Ovary (tissue), 9 donors: ENCODE data around the gene PHC2. TPM values are rescaled to one million over a fixed set of nuclear protein-coding genes. Genes with fewer than 3 reads are reported as not detected.

Source experiments
- DNase-seq, 5 donors: peaks; one replicate each; pipeline ENCODE4 v3.0.0-alpha.2; 2019 to 2020
- H3K27ac ChIP-seq, 2 donors: fragments of 200-600 bp; one replicate each; pipeline versions ENCODE4 v1.5.1 to v1.8.0; 2019 to 2022
- H3K27me3 ChIP-seq: fragments of 200-600 bp; one replicate; pipeline ENCODE4 v1.8.0; 2022
- H3K36me3 ChIP-seq: fragments of 200-600 bp; sonication (generic); one replicate; pipeline ENCODE4 v1.5.1; 2019
- H3K4me1 ChIP-seq: one replicate; pipeline ENCODE4 v1.8.1; 2013; ENCODE audit warnings: mild to moderate bottlenecking, moderate library complexity; ENCODE audit not compliant: insufficient read depth
- H3K4me3 ChIP-seq: fragments of 200-600 bp; sonication (generic); one replicate; pipeline ENCODE4 v1.5.1; 2017
- H3K9me3 ChIP-seq, 2 donors: fragments of 200-600 bp in 1 of 2; sonication (generic) in 1 of 2; one replicate each; pipeline versions ENCODE4 v1.5.1 to v1.8.1; 2013 to 2019; ENCODE audit warnings: mild to moderate bottlenecking in 1 of 2, moderate library complexity in 1 of 2
- EP300 ChIP-seq: sonication (generic); formaldehyde crosslinking; IDR thresholded peaks from one replicate; pipeline ENCODE4 v1.6.1; 2017; ENCODE audit warnings: antibody characterized with exemption
- POLR2A ChIP-seq: fragments of 450-650 bp; IDR thresholded peaks from one replicate; pipeline ENCODE4 v1.6.1; 2017; ENCODE audit warnings: antibody characterized with exemption, mild to moderate bottlenecking, moderate library complexity
- WGBS, 3 donors: extraction: QIAGEN DNeasy Blood & Tissue Kit in 1 of 3; methylation state at CpG; one replicate each; pipeline versions ENCODE4 v1.1.5 to v1.1.7; 2013 to 2017; 5-methylcytosine and 5-hydroxymethylcytosine counted together
- intact Hi-C, 4 donors: fragments of 100-400 bp; cut with DNase I; formaldehyde crosslinking; loops; one replicate each; pipeline versions ENCODE4 v1.11.0 to v1.15.1; 2022 to 2023
- polyA plus RNA-seq, 2 donors: library from polyadenylated mRNA; stranded (reverse); fragments of 200-250 nt in 1 of 2; fragments of 350-450 nt in 1 of 2; fragmentation: Illumina TruSeq in 1 of 2; extraction: RNeasy Lipid Tissue Mini Kit (QIAGEN cat#74804) in 1 of 2; gene quantifications; one replicate each; pipeline ENCODE4 v1.2.3, GENCODE V29; 2013 to 2014
- total RNA-seq, 7 donors: library from RNA; depleted of rRNA in 2 of 7; stranded (reverse); fragments of >200 nt in 2 of 7; fragmentation: NEBNext Ultra II Directional in 3 of 7; extraction: Animal tissue kit (Norgen Biotek cat#: 25700) in 3 of 7; gene quantifications; one replicate each; pipeline versions ENCODE4 v1.1.0 to v1.2.4, GENCODE V29; 2016 to 2023
- TF ChIP-seq, protein P1 (sequence below), 3 donors: fragments of 450-650 bp in 2 of 3; fragments of 200-600 bp in 1 of 3; IDR thresholded peaks; one replicate each; pipeline versions ENCODE4 v1.5.1 to v1.8.0; 2016 to 2022; ENCODE audit warnings: antibody characterized with exemption in 3 of 3, mild to moderate bottlenecking in 1 of 3
- donor health status: DM: no; HTN: no; CAD: no; lungs with moderate emphysema.
- donor health status: DM: no; HTN: no; CAD: no.
- donor health status: Bipolar disorder and iron deficiency.
- donor health status: DM: yes; HTN: yes; CAD: no.
- donor health status: DM: no; HTN: no; CAD: no.
- donor health status: DM: yes; HTN: yes; CAD: no.

The PHC2 gene
- total and polyA plus RNA-seq, 9 donors, result 52.3 to 101 (median 85.5) TPM

DNA sequence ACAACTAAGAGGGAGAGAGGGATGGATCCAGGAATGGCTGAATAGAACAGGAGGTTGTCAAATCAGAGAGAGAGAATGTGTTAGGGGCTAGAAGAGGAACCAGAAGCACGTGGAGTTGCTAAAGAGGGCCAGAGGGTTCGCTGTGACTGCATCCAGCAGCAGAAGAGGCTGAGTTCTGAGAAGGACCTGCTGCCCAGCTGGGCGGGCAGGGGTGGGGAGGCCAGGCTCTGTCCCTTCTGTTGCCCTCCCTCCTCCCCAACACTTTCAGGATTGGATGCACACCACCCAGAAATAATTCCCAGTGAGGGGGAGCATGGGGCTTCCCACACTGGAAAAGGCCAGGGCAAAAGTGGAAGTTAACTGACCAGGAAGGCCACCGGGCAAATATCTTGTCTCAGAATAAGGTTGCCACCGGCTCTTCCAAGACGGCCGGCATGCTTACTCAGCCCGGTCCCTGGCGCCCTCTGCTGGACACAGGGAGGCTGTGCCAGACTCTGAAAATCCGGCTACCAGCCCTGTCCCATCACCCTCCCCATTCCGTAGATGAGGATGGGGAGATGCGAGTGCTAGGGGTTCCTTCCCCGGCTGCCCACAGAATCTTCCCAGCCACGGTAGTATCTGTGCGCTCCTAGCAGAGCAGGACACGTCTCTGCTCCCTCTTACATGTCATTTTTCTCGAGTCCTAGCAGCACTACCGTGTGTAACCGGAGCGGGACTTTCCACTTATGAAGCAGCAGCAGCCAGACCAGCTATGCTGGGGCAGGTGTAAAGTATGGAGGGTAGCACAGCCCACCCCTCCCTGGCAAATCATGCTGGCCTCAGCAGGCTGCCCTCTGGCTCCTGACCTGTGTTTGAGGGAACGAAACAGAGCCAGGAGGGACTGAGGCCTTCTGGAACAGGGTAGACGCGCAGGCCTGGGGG, 63.1 kb downstream of the PHC2 start:
- intact Hi-C loops, result loop anchor here (2.0 to 5.0 kb wide), 5 partner anchors 70 to 100 kb away; no protein-coding TSS in a partner anchor
- no peaks in the 10 kb centered on the region for H3K9me3 ChIP-seq
- no peaks in the 10 kb centered on the region for H3K36me3 ChIP-seq
- peak; percentile 86 to 92 (median 91) for DNase-seq
- TF ChIP-seq EP300 (no peak), POLR2A (peak; percentile 33)
- TF ChIP-seq, protein P1, sequence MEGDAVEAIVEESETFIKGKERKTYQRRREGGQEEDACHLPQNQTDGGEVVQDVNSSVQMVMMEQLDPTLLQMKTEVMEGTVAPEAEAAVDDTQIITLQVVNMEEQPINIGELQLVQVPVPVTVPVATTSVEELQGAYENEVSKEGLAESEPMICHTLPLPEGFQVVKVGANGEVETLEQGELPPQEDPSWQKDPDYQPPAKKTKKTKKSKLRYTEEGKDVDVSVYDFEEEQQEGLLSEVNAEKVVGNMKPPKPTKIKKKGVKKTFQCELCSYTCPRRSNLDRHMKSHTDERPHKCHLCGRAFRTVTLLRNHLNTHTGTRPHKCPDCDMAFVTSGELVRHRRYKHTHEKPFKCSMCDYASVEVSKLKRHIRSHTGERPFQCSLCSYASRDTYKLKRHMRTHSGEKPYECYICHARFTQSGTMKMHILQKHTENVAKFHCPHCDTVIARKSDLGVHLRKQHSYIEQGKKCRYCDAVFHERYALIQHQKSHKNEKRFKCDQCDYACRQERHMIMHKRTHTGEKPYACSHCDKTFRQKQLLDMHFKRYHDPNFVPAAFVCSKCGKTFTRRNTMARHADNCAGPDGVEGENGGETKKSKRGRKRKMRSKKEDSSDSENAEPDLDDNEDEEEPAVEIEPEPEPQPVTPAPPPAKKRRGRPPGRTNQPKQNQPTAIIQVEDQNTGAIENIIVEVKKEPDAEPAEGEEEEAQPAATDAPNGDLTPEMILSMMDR (IDR thresholded peaks at IDR 0.05), result peak; percentile 91 to 95 (median 93)
- H3K27ac ChIP-seq, result no peak overlapping the region
- H3K4me1 ChIP-seq, result peaks cover 17% of the 10 kb centered on the region
- H3K4me3 ChIP-seq, result no peak overlapping the region
- 29 to 32% (median 29%) methylated on average over 20 to 23 of the region's 23 CpGs for WGBS, 3 donors
- no peaks in the 10 kb centered on the region for H3K27me3 ChIP-seq

DNA sequence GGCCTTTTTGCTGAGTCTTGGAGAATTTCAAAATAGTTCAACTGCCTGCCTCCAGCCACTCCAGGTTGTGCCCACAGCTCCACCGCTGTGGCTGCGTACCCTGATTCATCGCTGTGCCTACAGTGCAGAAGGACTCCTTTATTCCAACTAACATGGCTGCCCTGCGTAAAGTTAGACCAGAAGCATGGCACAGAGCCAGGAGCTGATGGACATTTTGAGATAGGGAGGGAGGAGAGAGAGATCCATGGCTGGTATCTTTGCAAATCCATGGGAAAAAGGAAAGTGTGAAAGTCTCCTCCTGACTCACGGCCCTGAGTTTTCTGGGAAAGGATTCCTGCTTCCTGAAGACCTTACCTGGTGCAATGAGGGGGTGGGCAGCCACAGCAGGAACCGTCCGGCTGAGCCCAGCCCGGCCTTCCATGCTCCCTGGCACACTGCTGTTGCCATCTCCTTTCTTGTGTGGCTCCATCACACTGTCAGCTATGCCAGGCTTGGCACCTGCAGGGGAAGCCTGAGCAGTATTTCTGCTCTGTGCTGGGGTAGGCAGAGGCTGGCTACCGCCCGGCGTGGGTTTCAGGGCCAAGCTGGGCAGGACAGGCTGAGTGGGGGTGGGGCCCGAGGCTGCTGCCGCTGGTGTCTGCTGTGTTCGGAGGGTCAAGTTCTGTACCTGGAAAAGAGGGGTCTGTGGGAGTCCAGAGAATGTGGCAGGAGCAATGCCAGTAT, 64.0 kb downstream of the PHC2 start:
- no peaks in the 10 kb centered on the region for H3K27me3 ChIP-seq
- no peaks in the 10 kb centered on the region for H3K36me3 ChIP-seq
- no peak overlapping the region for H3K4me3 ChIP-seq
- no peak for TF ChIP-seq POLR2A
- no peak for TF ChIP-seq EP300
- TF ChIP-seq, protein P1 (IDR thresholded peaks at IDR 0.05), result no peak
- 77 to 87% (median 83%) methylated on average over 14 of the region's 14 CpGs for WGBS, 3 donors
- H3K27ac ChIP-seq, result no peak overlapping the region
- peak in 1 of 5 donors; percentile 29 for DNase-seq
- intact Hi-C loops, result loop anchor here in 3 of 4 donors (2.0 to 5.0 kb wide), 4 partner anchors 70 to 100 kb away; no protein-coding TSS in a partner anchor
- H3K4me1 ChIP-seq, result peaks cover 17% of the 10 kb centered on the region
- no peaks in the 10 kb centered on the region for H3K9me3 ChIP-seq

DNA sequence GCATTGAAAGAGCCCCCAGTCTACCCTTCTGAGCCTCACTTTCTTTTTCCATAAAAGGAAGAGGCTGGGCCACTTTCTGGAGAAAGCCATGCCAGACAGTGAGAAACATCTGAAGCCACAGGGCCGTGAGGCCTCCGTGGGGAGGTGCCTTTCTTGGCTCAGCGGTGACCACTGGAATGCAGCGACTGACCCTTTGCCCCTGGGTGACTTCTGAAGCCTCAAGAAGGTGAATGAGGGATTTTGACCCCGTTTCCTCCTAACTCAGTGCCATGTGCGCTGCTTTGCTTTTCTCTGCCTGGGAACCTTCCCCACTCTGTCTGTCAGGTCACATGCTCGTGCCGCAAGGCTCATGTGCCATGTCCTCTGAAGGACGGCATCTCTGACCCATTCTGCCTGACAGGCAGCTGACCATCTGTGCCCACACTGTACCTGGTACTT, 65.3 kb downstream of the PHC2 start:
- TF ChIP-seq, protein P1 (IDR thresholded peaks at IDR 0.05), result no peak
- no peak for TF ChIP-seq POLR2A
- no peak for TF ChIP-seq EP300
- H3K27ac ChIP-seq, result peak overlapping the region; percentile 60 to 67
- intact Hi-C loops, result loop anchor here in 3 of 4 donors (5.0 kb wide), 3 partner anchors 68 to 102 kb away; no protein-coding TSS in a partner anchor
- no peaks in the 10 kb centered on the region for H3K36me3 ChIP-seq
- H3K9me3 ChIP-seq, result no peaks in the 10 kb centered on the region
- H3K4me1 ChIP-seq, result peaks cover 17% of the 10 kb centered on the region
- H3K4me3 ChIP-seq, result no peak overlapping the region
- DNase-seq, result peak in 4 of 5 donors; percentile 45 to 71 (median 56)
- no peaks in the 10 kb centered on the region for H3K27me3 ChIP-seq
- WGBS, 3 donors, result 19 to 25% (median 20%) methylated on average over 9 of the region's 9 CpGs

DNA sequence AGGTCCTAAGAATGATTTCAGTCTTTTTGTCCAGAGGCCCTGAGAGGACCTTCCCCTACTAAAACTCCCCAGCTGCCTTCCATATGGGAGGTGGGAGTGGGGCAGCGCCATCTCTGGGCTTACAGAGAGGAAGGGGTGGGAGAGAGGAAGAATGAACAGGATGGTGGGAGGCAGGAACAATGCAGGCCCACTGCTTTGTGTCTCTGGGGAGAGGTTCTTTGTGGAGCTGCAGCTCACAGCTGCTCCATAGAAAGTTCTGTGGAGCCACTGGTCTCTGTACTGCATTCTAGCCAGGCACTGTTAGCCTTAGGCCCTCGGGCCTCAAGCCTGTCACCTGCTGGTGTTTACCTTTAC, 66.4 kb downstream of the PHC2 start:
- no peaks in the 10 kb centered on the region for H3K36me3 ChIP-seq
- no peak overlapping the region for H3K4me3 ChIP-seq
- H3K9me3 ChIP-seq, result no peaks in the 10 kb centered on the region
- intact Hi-C loops, result no loop called here
- no peak for DNase-seq
- H3K27me3 ChIP-seq, result no peaks in the 10 kb centered on the region
- no peak for TF ChIP-seq POLR2A
- TF ChIP-seq, protein P1 (IDR thresholded peaks at IDR 0.05), result no peak
- TF ChIP-seq EP300, result no peak
- H3K4me1 ChIP-seq, result peaks cover 17% of the 10 kb centered on the region
- 15 to 16% (median 16%) methylated on average over 2 of the region's 2 CpGs for WGBS, 3 donors
- peak overlapping the region; percentile 60 to 67 for H3K27ac ChIP-seq
